Esophagus squamous epithelium (tissue), 5 donors: ENCODE results near the gene SYTL1. TPM values are rescaled to one million over a fixed set of nuclear protein-coding genes. Genes with fewer than 3 reads are reported as not detected.
A peak's percentile ranks its signal among the peaks of the same experiment; 100 is the strongest.

Experiments
- DNase-seq: peaks from one replicate; lab custom pipeline; 2025; lab: John Stamatoyannopoulos, UW
- H3K27ac ChIP-seq, 4 donors: fragments of 200-600 bp; sonication (generic); one replicate each; pipeline ENCODE4 v1.5.1; 2016 to 2019; ENCODE audit warnings: mild to moderate bottlenecking in 1 of 4
- H3K27me3 ChIP-seq, 4 donors: fragments of 200-600 bp; sonication (generic); 1 replicate in 3 of 4; 2 replicates in 1 of 4; pipeline versions ENCODE4 v1.5.1 to v1.6.0; 2017 to 2021; ENCODE audit warnings: antibody characterized with exemption in 1 of 4
- H3K36me3 ChIP-seq, 3 donors: fragments of 200-600 bp; sonication (generic); one replicate each; pipeline ENCODE4 v1.5.1; 2016 to 2019
- H3K4me1 ChIP-seq, 3 donors: fragments of 200-600 bp; sonication (generic); one replicate each; pipeline ENCODE4 v1.5.1; 2017 to 2019
- H3K4me3 ChIP-seq, 4 donors: fragments of 200-600 bp; sonication (generic); 1 replicate in 3 of 4; 2 replicates in 1 of 4; pipeline ENCODE4 v1.5.1; 2016 to 2019; ENCODE audit warnings: mild to moderate bottlenecking in 2 of 4, moderate library complexity in 1 of 4
- H3K9me3 ChIP-seq, 3 donors: fragments of 200-600 bp; sonication (generic); one replicate each; pipeline ENCODE4 v1.5.1; 2016 to 2019
- POLR2A ChIP-seq, 4 donors: fragments of 450-650 bp; IDR thresholded peaks; one replicate each; pipeline ENCODE4 v1.6.1; 2017; ENCODE audit warnings: antibody characterized with exemption in 4 of 4, mild to moderate bottlenecking in 4 of 4, moderate library complexity in 3 of 4
- WGBS, 2 donors: methylation state at CpG; one replicate each; pipeline ENCODE4 v1.1.5; 2018; 5-methylcytosine and 5-hydroxymethylcytosine counted together
- intact Hi-C: fragments of 100-400 bp; cut with DNase I; formaldehyde crosslinking; loops from one replicate; pipeline ENCODE4 v1.15.0; 2022
- total RNA-seq, 4 donors: library from RNA; depleted of rRNA; stranded (reverse); fragments of >200 nt; gene quantifications; one replicate each; pipeline ENCODE4 v1.1.0, GENCODE V29; 2016
- TF ChIP-seq, protein P1 (sequence below), 6 experiments: fragments of 450-650 bp in 4 of 6; fragments of 200-600 bp in 2 of 6; sonication (generic) in 2 of 6; IDR thresholded peaks; one replicate each; pipeline ENCODE4 v1.5.1; 2016 to 2019; ENCODE audit warnings: antibody characterized with exemption in 6 of 6, mild to moderate bottlenecking in 4 of 6, moderate library complexity in 4 of 6
- donor health status: DM: yes; HTN: yes; CAD: no.

The SYTL1 gene
- total RNA-seq, 4 donors from 2014 or later, result 74.7 to 182 (median 125) TPM

DNA sequence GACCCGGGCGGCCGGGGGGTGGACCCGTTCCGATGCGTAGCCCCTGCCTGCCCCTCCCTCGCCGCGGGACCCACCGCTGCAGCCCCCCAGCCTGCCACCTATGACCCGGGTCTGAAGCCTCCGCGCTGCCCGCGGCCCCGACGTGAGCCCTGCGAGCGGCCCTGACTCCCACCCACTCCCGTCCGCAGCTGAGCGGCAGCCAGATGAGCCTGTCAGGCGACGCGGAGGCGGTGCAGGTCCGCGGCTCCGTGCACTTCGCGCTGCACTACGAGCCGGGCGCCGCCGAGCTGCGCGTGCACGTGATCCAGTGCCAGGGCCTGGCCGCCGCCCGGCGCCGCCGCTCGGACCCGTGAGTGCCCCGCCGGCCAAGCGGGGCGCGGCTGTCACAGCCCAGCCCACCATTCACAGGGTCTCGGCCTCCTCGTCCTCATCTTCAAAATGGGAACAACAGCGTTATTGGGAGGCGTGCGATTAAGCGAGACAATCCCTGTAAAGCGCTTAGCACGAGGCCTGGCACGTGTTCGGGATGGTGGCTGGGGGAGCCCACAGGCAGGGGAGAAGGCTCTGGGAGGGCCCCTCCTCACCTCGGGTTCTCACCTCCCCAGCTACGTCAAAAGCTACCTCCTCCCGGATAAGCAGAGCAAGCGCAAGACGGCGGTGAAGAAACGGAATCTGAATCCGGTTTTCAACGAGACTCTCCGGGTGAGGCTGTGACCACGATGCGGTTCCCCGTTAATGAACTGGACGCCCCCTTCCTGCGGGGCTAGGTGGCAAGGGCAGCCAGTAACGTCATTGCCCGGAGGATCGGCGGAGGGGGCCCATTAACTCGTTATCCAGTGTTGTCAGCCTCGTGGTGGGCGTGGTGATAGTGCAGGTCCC lies 8.2 kb downstream of the SYTL1 start:
- WGBS, 2 donors, result 42 to 43% methylated on average over 6 to 43 of the region's 84 CpGs
- peak in 1 of 4 donors; percentile 13 for TF ChIP-seq POLR2A (IDR thresholded peaks at IDR 0.05)
- TF ChIP-seq, protein P1, sequence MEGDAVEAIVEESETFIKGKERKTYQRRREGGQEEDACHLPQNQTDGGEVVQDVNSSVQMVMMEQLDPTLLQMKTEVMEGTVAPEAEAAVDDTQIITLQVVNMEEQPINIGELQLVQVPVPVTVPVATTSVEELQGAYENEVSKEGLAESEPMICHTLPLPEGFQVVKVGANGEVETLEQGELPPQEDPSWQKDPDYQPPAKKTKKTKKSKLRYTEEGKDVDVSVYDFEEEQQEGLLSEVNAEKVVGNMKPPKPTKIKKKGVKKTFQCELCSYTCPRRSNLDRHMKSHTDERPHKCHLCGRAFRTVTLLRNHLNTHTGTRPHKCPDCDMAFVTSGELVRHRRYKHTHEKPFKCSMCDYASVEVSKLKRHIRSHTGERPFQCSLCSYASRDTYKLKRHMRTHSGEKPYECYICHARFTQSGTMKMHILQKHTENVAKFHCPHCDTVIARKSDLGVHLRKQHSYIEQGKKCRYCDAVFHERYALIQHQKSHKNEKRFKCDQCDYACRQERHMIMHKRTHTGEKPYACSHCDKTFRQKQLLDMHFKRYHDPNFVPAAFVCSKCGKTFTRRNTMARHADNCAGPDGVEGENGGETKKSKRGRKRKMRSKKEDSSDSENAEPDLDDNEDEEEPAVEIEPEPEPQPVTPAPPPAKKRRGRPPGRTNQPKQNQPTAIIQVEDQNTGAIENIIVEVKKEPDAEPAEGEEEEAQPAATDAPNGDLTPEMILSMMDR (IDR thresholded peaks at IDR 0.05), result peak in 1 of 6 experiments; percentile 1
- Histone ChIP-seq H3K4me3 (peak overlapping the region; percentile 19 to 66 (median 42)), H3K9me3 (no peaks in the 10 kb centered on the region), H3K27ac (peak overlapping the region; percentile 74 to 98 (median 80)), H3K27me3 (peaks cover 0 to 5% (median 0%) of the 10 kb centered on the region in 4 donors), H3K36me3 (peaks cover 2 to 65% (median 6%) of the 10 kb centered on the region in 3 donors), H3K4me1 (peaks cover 26 to 71% (median 36%) of the 10 kb centered on the region in 3 donors)
- intact Hi-C loops, result no loop called here
- DNase-seq, result no peak

DNA sequence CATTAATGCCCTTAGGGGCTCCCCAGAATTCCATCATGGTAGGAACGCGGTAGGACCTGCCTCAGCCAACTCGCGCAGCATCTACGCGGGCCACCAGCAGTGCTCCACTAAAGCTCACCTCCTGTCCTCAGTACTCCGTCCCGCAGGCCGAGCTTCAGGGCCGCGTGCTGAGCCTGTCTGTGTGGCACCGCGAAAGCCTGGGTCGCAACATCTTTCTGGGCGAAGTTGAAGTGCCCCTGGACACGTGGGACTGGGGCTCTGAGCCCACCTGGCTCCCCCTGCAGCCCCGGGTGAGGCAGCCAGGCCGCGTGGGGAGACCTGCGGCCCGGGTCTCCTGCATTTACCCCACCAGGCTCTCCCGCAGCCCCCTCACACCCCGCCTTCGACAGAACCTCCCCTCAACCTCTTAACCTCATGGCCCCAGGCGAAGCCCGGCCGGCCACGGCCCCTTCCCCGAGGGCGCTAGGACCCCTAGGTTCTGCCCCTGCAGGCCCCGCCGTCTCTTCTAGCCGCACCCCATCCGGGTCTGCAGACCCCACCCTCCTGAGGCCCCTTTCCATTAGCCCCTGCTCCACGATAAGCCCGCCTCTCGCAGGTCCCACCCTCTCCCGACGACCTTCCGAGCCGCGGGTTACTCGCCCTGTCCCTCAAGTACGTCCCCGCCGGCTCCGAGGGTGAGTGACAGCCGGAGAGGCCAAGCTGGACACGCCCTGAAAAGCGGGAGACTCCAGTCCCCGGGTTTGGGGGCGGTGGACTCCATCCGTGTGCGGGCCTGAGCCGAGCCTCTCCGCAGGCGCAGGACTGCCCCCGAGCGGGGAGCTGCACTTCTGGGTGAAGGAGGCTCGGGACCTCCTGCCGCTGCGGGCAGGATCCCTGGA lies 9.1 kb downstream of the SYTL1 start:
- H3K27ac ChIP-seq, result peak overlapping the region; percentile 52 to 98 (median 63)
- no peak for DNase-seq
- 30 to 63% methylated on average over 2 to 31 of the region's 62 CpGs for WGBS, 2 donors
- peaks cover 0 to 5% (median 0%) of the 10 kb centered on the region in 4 donors for H3K27me3 ChIP-seq
- intact Hi-C loops, result no loop called here
- TF ChIP-seq, protein P1 (IDR thresholded peaks at IDR 0.05), result no peak
- TF ChIP-seq POLR2A (IDR thresholded peaks at IDR 0.05), result no peak
- H3K9me3 ChIP-seq, result no peaks in the 10 kb centered on the region
- peak overlapping the region in 3 of 4 donors; percentile 20 to 66 (median 46) for H3K4me3 ChIP-seq
- H3K4me1 ChIP-seq, result peaks cover 26 to 62% (median 36%) of the 10 kb centered on the region in 3 donors
- peaks cover 10 to 65% (median 15%) of the 10 kb centered on the region in 3 donors for H3K36me3 ChIP-seq

DNA sequence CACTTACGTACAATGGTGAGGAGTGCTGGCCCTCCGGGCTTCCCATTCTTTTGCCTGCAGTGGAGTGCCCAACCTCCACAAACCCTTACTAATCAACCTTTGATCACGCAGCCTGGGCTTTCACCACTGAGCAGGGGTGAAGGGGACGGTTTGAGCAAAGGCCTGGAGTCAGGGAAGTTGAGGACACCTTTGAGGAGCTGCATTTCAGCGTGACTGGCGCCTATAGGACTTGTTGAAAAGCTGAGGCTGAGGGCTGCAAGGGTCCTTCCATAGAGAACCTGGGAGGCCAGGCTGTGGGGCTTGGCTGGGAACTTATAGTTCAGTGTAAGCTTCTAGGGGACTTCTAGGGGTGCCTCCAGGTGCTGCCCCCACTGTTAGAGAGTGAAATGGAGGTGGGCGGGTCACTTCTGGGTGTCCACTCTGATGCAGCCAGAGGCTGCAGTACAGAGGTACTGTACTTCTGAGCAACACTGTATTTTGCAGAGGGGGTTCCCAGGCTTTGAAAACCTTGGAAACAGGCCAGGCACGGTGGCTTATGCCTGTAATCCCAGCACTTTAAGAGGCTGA lies 9.8 kb downstream of the SYTL1 start:
- Histone ChIP-seq H3K27ac (peak overlapping the region; percentile 52 to 98 (median 63)), H3K4me3 (peak overlapping the region in 1 of 4 donors; percentile 27), H3K36me3 (peaks cover 18 to 65% (median 20%) of the 10 kb centered on the region in 3 donors), H3K27me3 (peaks cover 0 to 5% (median 0%) of the 10 kb centered on the region in 4 donors), H3K4me1 (peaks cover 28 to 62% (median 36%) of the 10 kb centered on the region in 3 donors), H3K9me3 (no peaks in the 10 kb centered on the region)
- no peak for DNase-seq
- TF ChIP-seq POLR2A (IDR thresholded peaks at IDR 0.05), result no peak
- TF ChIP-seq, protein P1 (IDR thresholded peaks at IDR 0.05), result no peak
- WGBS, 2 donors, result 63 to 100% methylated on average over 1 to 5 of the region's 8 CpGs
- intact Hi-C loops, result no loop called here

DNA sequence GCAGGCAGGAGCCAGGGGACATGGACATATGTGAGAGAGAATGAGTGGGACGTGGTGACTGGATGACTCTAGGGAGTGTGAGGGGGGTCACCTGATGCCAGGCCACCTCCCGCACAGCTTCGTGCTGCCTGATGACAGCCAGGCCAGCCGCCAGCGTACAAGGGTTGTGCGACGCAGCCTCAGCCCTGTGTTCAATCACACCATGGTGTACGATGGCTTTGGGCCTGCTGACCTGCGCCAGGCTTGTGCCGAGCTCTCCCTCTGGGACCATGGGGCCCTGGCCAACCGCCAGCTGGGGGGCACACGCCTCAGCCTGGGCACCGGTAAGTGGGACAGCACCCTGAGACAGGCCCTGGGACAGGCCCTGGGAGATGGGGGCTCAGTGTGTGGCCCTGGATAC lies 11.3 kb downstream of the SYTL1 start:
- Histone ChIP-seq H3K27me3 (peaks cover 0 to 5% (median 0%) of the 10 kb centered on the region in 4 donors), H3K36me3 (peaks cover 30 to 77% (median 33%) of the 10 kb centered on the region in 3 donors), H3K4me1 (peaks cover 43 to 62% (median 44%) of the 10 kb centered on the region in 3 donors), H3K9me3 (no peaks in the 10 kb centered on the region), H3K4me3 (no peak overlapping the region), H3K27ac (no peak overlapping the region)
- intact Hi-C loops, result no loop called here
- TF ChIP-seq, protein P1 (IDR thresholded peaks at IDR 0.05), result no peak
- TF ChIP-seq POLR2A (IDR thresholded peaks at IDR 0.05), result no peak
- WGBS, 2 donors, result 60 to 70% methylated on average over 1 to 8 of the region's 13 CpGs
- no peak for DNase-seq
